DMS 273 treated with DMSO at 0.1 percent for 48 hours (cell line): ENCODE data around the gene TESK2.
"Not testable (repeated sequence)": the region's sequence is repeated elsewhere in the genome, so short reads cannot be mapped to it uniquely, and the experiment has no call there.

Source experiments
- DNase-seq: peaks from one replicate; lab custom pipeline; 2025; lab: John Stamatoyannopoulos, UW

Gene TESK2

DNA sequence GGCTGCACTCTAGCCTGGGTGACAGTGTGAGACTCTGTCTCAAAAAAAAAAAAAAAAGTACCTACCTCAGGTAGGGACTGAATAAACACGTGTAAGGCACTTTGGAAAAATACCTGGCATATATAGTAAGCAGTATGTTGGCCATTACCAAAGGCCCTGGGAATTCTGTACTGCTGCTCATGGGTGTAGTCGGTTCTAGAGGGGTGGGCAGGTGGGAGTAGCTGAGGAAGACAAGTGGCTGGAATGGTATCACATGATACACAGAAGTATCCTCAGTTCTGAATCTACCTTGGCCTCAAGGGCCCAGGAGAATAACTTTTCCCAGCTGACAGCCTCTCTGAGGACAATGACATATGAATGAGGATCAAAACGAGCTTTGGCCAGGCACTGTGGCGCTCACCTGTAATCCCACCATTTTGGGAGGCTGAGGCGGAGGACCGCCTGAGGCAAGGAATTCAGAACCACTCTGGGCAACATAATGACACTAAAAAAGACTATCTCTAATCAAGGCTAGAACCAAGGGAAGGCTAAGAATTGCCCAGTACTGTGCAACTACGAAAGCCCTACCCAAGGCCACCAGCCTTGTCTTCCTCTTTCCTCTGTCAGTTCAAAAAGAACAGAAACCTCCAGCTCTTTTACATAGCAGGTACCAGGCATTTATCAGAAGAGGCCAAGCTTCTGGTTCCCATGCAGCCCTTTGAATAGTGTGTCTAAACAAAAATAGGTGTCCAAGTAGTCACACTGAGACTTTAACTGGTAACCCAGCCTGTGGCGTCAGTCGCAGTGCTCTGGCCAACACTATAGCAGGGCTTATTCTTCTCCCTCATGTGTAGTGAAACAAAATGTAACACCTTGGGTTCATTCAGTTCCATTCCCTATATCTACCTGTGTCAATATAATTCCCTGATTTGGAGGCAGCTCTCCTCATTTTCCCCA is 19.3 kb upstream of the TESK2 start:
- no peak for DNase-seq

DNA sequence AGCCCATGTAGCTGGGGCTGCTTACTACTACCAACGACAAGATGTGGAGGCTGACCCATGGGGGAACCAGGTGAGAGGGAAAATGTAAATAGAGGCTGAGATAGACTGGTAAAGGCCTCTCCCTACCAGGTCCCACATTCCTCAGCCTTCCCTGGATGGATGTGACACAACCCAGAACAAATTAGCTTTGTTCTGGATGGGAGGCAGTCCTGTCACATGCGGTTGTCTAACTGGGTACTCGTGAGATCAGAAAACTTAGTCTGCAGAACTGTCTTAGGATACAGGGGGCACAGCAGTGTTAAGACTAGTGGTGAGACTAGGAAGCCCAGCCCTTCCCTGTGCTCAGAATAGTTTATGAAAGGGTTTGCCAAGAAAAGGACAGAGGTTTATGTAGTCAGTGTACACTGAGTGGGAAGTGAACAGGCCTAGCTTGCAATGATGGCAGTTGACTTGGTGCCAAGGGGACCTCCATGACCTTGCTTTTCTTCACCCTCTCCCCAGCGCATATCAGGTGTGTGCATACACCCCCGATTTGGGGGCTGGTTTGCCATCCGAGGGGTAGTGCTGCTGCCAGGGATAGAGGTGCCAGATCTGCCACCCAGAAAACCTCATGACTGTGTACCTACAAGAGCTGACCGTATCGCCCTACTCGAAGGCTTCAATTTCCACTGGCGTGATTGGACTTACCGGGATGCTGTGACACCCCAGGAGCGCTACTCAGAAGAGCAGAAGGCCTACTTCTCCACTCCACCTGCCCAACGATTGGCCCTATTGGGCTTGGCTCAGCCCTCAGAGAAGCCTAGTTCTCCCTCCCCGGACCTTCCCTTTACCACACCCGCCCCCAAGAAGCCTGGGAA is 17.6 kb upstream of the TESK2 start:
- DNase-seq = peak; percentile 44

DNA sequence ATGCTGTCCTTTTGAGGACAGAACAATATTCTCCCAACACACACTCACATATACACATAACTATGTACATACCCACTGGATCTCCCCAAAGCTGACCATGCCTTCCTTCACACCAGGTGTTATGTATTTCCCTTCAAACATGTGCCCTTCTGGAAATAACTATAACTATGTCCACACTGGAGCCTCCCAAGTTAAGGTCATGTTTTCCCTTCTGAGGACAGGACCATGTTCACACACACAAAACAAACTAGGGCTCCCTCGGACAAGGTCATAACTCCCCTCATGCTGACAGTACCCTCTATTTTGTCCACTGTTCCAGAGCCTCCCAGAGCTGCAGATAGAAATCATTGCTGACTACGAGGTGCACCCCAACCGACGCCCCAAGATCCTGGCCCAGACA is 16.9 kb upstream of the TESK2 start:
- no peak for DNase-seq

DNA sequence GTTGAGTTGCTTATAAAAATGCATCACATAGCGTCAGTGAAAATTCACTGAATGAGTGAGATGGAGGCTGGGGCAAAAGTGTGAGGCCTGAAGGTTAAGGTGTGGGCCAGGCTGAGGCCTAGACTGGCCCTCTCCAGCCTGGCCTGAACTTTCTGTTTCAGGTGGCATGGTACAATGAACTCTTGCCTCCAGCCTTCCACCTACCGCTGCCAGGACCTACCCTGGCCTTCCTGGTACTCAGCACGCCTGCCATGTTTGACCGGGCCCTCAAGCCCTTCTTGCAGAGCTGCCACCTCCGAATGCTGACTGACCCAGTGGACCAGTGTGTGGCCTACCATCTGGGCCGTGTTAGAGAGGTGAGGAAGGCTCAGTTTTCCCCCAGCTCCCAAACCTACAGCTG is 16.2 kb upstream of the TESK2 start:
- DNase-seq = no peak

DNA sequence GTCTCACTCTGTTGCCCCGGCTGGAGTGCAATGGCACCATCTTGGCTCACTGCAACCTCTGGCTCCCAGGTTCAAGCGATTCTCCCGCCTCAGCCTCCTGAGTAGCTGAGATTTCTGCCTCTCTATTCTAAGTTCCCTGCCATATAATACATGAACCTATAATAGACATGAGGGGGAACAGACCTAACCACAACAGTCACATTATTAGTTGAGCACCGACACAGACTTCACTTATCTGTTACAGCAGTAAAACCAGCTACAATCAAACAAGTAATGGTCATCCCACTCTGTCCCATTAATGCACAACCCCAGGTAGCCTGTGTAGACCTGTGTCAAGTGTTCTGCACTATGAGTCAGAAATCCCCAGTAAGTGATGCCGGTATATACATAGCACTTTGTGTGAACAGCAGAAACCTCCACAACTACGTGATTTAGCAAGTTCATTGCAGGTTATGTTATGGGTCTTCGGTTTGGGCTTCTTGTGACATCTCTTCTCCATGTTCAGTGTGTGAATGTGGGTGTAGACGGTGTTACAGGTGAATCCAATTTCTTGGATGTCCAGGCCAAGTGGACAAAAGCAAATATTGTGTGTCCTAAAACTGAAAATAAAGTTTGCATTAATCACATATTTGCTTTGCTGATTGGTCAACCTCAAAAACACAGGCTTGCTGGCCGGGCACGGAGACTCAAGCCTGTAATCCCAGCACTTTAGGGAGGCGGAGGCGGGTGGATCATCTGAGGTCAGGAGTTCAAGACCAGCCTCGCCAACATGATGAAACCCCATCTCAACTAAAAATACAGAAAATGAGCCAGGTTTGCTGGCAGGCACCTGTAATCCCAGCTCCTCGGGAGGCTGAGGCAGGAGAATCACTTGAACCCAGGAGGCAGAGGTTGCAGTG is 12.7 kb upstream of the TESK2 start:
- DNase-seq = no peak

DNA sequence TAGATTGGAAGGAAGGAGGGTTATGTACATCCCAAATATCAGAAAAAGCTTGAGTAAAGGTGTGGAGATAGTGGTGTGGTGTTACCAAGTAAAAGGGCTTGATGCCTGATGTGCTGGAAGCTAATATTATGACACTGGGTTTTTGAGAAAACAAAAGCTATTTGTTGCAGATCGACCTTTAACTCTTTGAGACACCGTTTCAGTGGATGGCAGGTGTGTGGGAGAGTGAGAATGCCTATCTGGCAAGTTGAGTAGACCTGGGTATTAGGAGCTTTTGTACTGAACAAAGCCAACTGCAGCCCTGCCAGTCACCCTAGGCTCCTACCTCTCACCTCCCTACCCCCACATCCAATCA is 10.5 kb upstream of the TESK2 start:
- no peak for DNase-seq

DNA sequence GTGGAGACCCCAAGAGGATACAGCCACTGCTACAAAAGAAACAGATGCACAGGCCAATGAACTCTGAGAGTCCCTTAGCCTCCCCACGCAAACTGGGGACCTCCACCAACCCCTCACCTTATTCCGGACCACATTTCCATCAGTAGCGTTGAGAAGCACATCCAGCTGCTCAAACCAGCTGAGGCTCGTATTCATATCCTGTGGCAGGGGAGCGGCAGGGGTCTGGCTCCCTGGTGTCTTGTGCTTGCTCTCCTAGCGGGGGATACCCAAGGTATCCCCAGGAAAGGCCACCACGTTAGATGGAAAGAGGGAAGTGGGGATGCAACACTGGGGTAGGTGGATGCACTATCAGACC is 8.4 kb upstream of the TESK2 start:
- DNase-seq = no peak

DNA sequence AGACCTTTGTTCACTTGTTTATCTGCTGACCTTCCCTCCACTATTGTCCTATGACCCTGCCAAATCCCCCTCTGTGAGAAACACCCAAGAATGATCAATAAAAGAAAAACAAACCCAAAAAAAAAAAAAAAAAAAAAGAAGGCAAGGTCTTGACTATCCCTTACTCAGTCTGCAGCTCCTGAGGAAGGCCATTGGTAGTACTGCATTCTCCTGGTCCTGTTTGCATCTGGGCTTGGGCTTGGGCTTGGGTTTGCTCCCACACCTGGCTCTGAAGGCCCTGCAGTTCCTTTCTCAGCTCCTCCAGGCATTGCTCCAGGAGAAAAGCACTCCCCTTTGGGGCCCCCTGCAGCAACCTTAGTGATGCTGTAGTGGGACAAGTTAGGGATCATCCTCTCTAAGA is 7.3 kb upstream of the TESK2 start:
- DNase-seq = no peak

DNA sequence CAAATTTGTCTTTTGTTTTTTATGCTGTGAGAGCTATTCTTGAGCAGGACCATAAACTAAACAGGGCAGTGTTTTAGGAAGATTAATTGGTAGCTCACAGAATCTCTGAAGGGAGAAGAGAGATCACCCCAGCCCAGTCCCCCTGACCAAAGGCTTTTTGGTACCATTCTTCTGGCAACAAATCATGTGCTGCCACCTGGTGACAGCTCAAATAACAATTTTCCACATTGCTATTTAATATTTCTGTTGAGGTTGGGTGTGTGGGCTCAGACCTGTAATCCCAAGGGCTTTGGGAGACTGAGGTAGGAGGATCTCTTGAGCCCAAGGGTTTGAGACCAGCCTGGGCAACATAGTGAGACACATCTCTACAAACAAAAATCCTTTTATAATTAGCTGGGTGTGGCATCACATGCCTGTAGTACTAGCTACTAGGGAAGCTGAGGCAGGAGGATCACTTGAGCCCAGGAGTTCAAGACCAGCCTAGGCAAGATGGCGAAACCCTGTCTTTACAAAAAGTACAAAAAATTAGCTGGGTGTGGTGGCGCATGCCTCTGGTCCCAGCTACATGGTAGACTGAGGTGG is 2.2 kb upstream of the TESK2 start:
- DNase-seq = no peak

DNA sequence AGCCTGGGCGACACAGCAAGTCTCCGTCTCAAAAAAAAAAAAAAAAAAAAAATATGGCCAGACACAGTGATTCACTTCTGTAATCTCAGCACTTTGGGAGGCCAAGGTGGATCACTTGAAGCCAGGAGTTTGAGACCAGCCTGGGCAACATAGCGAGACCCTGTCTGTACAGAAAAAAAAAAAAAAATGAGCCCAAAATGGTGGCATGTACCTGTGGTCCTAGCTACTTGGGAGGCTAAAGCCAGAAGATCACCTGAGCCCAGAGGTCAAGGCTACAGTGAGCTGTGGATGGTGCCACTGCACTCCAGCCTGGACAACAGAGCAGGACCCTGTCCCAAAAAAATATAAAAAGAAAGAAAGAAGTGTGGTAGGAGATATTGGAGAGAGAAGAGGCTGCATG is 1.7 kb upstream of the TESK2 start:
- DNase-seq = no peak

DNA sequence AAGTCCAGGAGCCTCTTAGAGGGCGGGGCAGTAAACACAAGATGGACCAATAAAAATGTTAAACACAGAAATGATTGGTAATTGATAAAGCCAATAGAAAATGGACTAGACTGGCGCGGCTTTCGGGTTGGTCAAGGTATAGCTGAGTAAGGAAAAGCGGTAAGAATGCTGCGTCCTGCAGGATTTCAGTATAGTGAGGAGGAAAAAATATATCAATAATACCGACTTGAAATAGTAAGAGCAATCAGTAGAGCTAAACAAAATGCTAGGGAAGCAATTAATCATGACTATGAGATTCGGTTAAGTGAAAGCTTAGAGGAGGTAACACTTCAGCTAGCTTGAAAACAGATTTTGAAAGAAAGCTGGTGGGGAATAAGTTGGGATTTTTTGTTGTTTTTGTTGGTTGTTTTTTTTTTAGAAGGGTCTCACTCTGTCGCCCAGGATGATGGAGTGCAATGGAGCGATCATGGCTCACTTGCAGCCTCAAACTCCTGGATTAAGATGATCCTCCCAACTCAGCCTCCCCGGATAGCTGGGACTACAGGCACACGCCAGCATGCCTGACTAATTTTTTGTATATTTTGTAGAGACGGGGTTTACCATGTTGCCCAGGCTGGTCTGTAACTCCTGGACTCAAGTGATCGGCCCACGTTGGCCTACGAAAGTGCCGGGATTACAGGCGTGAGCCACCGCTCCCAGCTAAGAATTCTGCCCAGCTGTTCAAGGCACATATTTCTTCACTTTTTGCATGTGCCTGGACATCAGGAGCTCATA is 711 bp upstream of the TESK2 start:
- no peak for DNase-seq

DNA sequence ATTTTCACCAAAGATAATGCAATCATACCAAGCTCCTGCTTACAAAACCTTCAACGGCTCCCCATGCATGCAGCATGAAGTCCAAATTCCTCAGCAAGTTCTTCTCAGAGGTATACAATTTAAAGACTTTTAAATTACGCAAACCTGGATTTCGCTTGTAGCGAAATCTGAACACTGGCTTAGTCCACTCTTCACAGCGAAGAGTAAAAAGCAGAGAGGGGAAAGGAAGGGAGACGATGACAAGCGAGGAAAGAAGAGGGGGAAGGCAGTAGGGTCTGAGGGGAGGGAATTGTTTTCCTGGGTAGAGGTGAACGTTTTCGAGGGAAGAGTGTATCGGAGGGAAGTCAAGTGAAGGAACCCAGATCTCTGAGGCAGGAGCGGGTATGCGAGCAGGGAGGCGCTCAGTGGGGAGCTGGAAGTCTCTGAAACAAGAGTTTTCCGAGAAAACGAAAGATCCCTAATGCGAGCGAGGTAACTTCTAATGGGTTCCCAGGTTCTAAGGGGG is 790 bp downstream of the TESK2 start:
- DNase-seq = no peak

DNA sequence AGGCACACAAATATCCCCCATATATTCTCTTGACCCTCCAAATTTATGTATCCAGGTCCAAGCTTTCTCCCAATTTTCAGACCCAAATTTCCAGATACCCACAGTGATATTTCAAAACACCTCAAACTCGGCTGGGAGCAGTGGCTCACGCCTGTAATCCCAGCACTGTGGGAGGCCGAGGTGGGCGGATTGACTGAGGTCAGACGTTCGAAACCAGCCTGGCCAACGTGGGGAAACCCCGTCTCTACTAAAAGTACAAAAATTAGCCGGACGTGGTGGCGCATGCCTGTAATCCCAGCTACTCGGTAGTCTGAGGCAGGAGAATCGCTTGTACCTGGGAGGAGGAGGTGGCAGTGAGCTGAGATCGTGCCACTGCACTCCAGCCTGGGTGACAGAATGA is 1.6 kb downstream of the TESK2 start:
- not testable (repeated sequence) for DNase-seq

DNA sequence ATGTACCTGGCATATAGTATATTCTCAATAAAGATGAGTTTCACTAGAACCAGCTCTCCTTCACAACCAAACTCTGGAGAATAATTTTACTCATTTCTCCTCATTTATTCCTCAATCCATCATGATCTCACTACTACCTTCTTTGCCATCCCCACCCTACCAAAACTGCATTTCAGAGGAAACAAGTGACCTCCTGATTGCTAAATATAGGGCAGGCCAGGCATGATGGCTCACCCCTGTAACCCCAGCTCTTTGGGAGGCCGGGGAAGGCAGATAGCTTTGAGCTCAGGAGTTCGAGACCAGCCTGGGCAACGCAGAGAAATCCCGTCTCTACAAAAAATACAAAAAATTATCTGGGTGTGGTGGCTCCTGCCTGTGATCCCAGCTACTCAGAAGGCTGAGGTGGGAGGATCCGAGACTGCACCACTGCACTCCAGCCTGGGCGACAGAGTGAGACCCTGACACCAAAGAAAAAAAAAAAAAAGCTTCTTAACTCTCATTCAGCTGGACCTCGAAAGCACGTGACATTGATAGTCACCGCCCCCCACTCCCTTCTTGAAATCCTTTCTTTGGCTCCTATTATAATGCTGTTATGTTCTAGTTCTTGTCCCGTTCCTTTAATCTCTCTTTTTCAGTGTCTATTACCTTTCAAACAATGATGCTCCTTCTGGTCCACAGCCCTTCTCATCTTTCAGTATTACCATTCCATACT is 2.1 kb downstream of the TESK2 start:
- DNase-seq = peak; percentile 59

DNA sequence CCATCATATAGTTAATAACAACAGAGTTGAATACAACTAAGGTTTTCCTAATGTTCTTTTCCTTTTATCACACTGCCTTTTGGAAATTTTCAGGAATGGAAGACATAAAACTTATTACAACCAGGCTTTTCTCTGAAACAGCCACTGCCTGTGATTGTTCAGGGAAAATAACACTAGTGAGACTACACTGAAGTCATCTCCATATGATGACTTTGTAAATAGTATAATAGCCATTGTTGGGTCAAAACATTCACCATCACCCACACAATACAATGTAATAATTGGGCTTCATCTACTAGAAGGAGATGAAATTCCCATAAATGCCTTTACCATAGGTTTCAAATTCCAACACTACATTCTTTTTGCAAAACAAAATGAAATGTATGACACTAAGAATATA is 5.0 kb downstream of the TESK2 start:
- DNase-seq = no peak

DNA sequence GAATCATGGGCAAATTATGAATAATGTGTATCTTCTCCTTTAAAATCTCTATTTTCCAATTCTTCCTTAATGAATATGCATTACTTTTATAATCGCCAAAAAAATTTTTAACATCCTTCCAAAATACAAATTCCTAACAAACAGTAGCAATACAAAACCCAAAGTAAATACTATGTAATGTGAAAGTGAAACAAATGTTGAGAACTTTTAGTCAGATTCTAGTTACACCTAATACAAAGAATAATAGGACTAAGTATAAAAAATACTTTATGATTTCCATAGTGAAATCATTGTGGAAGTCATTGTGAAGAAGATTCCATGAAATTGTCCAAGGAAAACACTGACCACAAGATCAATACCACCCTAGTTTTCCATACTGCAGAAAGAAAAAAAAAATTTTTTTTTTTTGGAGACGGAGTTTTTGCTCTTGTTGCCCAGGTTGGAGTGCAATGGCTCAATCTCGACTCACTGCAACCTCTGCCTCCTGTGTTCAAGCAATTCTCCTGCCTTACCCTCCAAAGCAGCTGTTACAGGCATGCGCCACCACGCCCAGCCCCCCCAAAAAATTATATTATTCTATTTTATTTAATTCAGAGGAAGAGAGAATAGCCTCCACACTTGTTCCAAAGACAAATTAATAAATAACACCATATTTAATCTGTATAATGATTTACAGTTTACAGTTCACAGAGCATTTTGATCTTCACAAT is 11.8 kb downstream of the TESK2 start:
- DNase-seq = no peak

DNA sequence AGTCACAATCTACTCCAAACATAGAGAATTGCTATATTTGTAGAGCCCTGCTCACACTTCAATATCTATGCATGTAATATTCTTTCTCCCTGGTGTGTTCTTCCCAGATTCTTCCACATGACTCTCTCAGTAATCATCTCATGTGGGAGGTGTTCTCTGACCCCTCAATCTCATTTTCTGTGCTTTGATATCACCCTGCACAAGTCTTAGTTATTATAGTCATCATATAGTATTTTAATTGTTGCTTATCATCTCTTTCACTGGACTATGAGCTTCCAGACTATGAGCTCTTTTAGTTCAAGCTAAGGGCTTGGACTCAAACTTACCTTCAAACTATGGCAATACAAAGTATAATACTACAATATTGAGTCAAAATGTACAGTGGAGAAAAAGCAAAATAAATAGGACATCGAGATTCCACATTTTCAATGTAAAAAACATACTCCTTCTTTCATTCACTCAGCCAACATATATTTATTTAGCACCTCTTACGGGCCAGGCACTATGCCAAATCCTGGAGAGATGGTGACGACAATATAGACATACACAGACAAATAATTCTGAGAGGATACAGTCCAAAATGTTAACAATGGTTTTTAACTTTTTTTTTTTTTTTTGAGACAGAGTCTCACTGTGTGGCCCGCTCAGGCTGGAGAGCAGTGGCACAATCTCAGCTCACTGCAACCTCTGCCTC is 12.7 kb downstream of the TESK2 start:
- no peak for DNase-seq

DNA sequence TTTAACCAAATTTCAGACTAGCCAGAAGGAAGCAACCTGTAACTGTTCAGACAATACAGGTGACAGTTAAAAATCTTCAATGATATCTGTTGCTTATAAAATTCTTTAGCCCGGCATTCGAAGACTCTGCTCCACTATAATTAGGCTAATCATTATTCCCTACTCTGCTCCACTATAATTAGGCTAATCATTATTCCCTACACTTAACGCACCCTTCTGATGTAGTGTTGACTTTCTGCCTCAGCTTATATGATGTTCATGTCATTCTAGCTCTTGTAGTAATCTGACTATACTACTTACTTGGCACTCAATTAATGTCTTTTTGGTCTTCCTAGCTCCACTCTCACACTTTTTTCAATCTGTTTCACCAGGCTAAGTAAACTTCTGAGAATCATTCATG is 13.3 kb downstream of the TESK2 start:
- no peak for DNase-seq

DNA sequence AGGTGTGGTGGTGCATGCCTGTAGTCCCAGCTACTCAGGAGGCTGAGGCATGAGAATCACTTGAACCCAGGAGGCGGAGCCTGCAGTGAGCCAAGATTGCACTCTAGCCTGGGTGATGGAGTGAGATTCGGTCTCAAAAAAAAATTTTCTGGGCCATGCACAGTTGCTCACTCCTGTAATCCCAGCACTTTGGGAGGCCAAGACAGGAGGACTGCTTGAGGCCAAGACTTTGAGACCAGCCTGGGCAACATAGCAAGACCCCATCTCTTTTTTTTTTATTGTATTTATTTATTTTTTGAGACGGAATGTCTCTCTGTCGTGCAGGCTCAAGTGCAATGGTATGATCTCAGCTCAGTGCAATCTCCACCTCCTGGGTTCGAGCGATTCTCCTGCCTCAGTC is 16.8 kb downstream of the TESK2 start:
- DNase-seq = not testable (repeated sequence)
